Left renal cortex interstitium (tissue), 4 donors: Measurements from ENCODE around the gene PRRC2B. TPM values are rescaled to one million over a fixed set of nuclear protein-coding genes. Genes with fewer than 3 reads are reported as not detected.
"Not testable (repeated sequence)": the region's sequence is repeated elsewhere in the genome, so short reads cannot be mapped to it uniquely, and the experiment has no call there.

Source experiments
- DNase-seq, 4 donors: peaks; one replicate each; pipeline ENCODE4 v3.0.0-alpha.2; 2013; ENCODE audit warnings: low read depth in 4 of 4, low spot score in 2 of 4, missing footprints in 1 of 4
- polyA plus RNA-seq, 4 donors: library from polyadenylated mRNA; unstranded; fragments of 120-200 nt; gene quantifications; one replicate each; pipeline ENCODE4 v1.2.1, GENCODE V29; 2013; ENCODE audit not compliant: insufficient read length in 4 of 4

Gene PRRC2B
- polyA plus RNA-seq, 4 donors = 152 to 226 (median 184) TPM

- DNase-seq = no peak
Observed at GRCh38 chr9:131467214-131467935, 73.5 kb downstream of the PRRC2B start.

GRCh38 chr9:131468031-131468430 is 74.1 kb downstream of the PRRC2B start:
- no peak for DNase-seq

- DNase-seq = no peak
Observed at GRCh38 chr9:131469356-131469755, 75.5 kb downstream of the PRRC2B start.

- DNase-seq = no peak
Observed at GRCh38 chr9:131469951-131470350, 76.1 kb downstream of the PRRC2B start.

GRCh38 chr9:131470581-131470991 is 76.7 kb downstream of the PRRC2B start:
- no peak for DNase-seq

- not testable (repeated sequence) for DNase-seq
Observed at GRCh38 chr9:131472085-131472484, 78.2 kb downstream of the PRRC2B start.

- no peak for DNase-seq
Observed at GRCh38 chr9:131473198-131473885, 79.5 kb downstream of the PRRC2B start.

- DNase-seq = no peak
Observed at GRCh38 chr9:131473891-131474290, 80.0 kb downstream of the PRRC2B start.

- DNase-seq = no peak
Observed at GRCh38 chr9:131474711-131475110, 80.8 kb downstream of the PRRC2B start.

- no peak for DNase-seq
Observed at GRCh38 chr9:131475111-131475955, 81.4 kb downstream of the PRRC2B start.

- DNase-seq = no peak
Observed at GRCh38 chr9:131475956-131476776, 82.3 kb downstream of the PRRC2B start.

- no peak for DNase-seq
Observed at GRCh38 chr9:131476777-131477345, 83.0 kb downstream of the PRRC2B start.

- no peak for DNase-seq
Observed at GRCh38 chr9:131477367-131477766, 83.5 kb downstream of the PRRC2B start.

GRCh38 chr9:131477816-131478419 is 84.0 kb downstream of the PRRC2B start:
- DNase-seq = no peak

GRCh38 chr9:131478421-131478868 is 84.6 kb downstream of the PRRC2B start:
- DNase-seq = peak in 2 of 4 donors; percentile 6 to 36

- DNase-seq = no peak
Observed at GRCh38 chr9:131478911-131479310, 85.0 kb downstream of the PRRC2B start.

GRCh38 chr9:131480258-131480657 is 86.4 kb downstream of the PRRC2B start:
- DNase-seq = no peak

- DNase-seq = no peak
Observed at GRCh38 chr9:131481441-131482342, 87.8 kb downstream of the PRRC2B start.
